ENCODE measurements around the gene EIF5B.
"Not testable (repeated sequence)": the region's sequence is repeated elsewhere in the genome, so short reads cannot be mapped to it uniquely, and the experiment has no call there.

Gene EIF5B

GRCh38 chr2:99368854-99369253 lies 31.7 kb downstream of the EIF5B start:
- not testable (repeated sequence) for DNase-seq

- no peak for DNase-seq
Observed at GRCh38 chr2:99373144-99373543, 36.0 kb downstream of the EIF5B start.

GRCh38 chr2:99374747-99375146 lies 37.6 kb downstream of the EIF5B start:
- DNase-seq, result no peak

GRCh38 chr2:99376254-99376864 lies 39.2 kb downstream of the EIF5B start:
- no peak for DNase-seq

- no peak for DNase-seq
Observed at GRCh38 chr2:99377879-99378278, 40.7 kb downstream of the EIF5B start.

- DNase-seq, result no peak
Observed at GRCh38 chr2:99380376-99381010, 43.3 kb downstream of the EIF5B start.

GRCh38 chr2:99382143-99382542 lies 45.0 kb downstream of the EIF5B start:
- no peak for DNase-seq

- no peak for DNase-seq
Observed at GRCh38 chr2:99386011-99386410, 48.8 kb downstream of the EIF5B start.

- DNase-seq, result no peak
Observed at GRCh38 chr2:99388892-99389291, 51.7 kb downstream of the EIF5B start.

GRCh38 chr2:99389371-99389770 lies 52.2 kb downstream of the EIF5B start:
- DNase-seq, result no peak

- no peak for DNase-seq
Observed at GRCh38 chr2:99389946-99390345, 52.8 kb downstream of the EIF5B start.

GRCh38 chr2:99395589-99396130 lies 58.5 kb downstream of the EIF5B start:
- no peak for DNase-seq

GRCh38 chr2:99397266-99397920 lies 60.2 kb downstream of the EIF5B start:
- no peak for DNase-seq

- DNase-seq, result no peak
Observed at GRCh38 chr2:99398303-99398702, 61.1 kb downstream of the EIF5B start.

GRCh38 chr2:99399063-99399462 lies 61.9 kb downstream of the EIF5B start:
- DNase-seq, result no peak

GRCh38 chr2:99399795-99400194 lies 62.6 kb downstream of the EIF5B start:
- no peak for DNase-seq

GRCh38 chr2:99401841-99402240 lies 64.7 kb downstream of the EIF5B start:
- no peak for DNase-seq

GRCh38 chr2:99403084-99403483 lies 65.9 kb downstream of the EIF5B start:
- no peak for DNase-seq

- DNase-seq, result no peak
Observed at GRCh38 chr2:99403524-99403923, 66.3 kb downstream of the EIF5B start.

- DNase-seq, result no peak
Observed at GRCh38 chr2:99404039-99404796, 67.0 kb downstream of the EIF5B start.

- DNase-seq, result no peak
Observed at GRCh38 chr2:99404797-99405669, 67.8 kb downstream of the EIF5B start.

GRCh38 chr2:99406137-99406536 lies 68.9 kb downstream of the EIF5B start:
- DNase-seq, result no peak
